Epithelial cell of proximal tubule (primary cell): ENCODE data around the gene ADSS1. TPM values are rescaled to one million over a fixed set of nuclear protein-coding genes. Genes with fewer than 3 reads are reported as not detected.
"Not testable (repeated sequence)": the region's sequence is repeated elsewhere in the genome, so short reads cannot be mapped to it uniquely, and the experiment has no call there.

Source experiments
- DNase-seq: peaks from one replicate; pipeline ENCODE4 v3.0.0-alpha.2; 2011; ENCODE audit warnings: low read depth
- H3K4me3 ChIP-seq: 2 replicates; pipeline ENCODE4 v1.5.1; 2011; ENCODE audit warnings: low read depth, mild to moderate bottlenecking, low read length
- CTCF ChIP-seq: conservative IDR thresholded peaks from 2 replicates; pipeline ENCODE4 v1.5.1; 2012; ENCODE audit warnings: low read depth, mild to moderate bottlenecking, low read length
- total RNA-seq: library from RNA; depleted of rRNA; stranded (reverse); fragments of >200 nt; gene quantifications from 2 replicates; pipeline ENCODE4 v1.2.3, GENCODE V29; 2015

Gene ADSS1
- total RNA-seq, 1 donor from 2014 or later = 2.3 TPM

DNA sequence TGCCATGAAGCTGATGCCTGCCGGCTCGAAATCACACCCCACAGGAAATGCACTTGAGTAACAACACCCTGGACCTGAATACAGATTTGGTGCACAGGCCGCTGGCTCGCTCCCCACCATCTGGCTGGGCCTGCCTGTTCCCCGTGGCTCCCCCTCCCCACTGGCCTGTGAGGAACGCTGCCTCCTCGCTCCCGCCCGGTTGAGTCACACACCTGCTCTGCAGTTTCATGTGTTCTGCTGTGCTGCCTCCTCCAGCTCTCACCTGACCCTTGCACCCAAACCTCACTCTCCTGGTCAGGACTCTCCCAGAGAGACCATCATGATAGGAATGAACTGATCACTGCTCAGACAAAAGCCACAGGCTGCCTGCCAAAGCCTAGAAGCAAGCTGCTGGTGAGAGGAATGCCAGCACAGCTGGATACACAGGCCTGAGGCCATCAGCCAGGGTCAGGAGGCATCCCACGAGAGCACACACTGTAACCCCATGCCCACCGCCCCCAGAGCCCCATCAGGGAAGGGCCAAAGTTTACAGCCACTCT, 25.2 kb downstream of the ADSS1 start:
- no peak for DNase-seq
- TF ChIP-seq CTCF = no peak
- no peak overlapping the region for H3K4me3 ChIP-seq

- no peak for DNase-seq
- H3K4me3 ChIP-seq = no peak overlapping the region
- TF ChIP-seq CTCF = no peak
Measured at GRCh38 chr14:104750056-104750752, 26.2 kb downstream of the ADSS1 start.

GRCh38 chr14:104750753-104751057, 26.7 kb downstream of the ADSS1 start:
- not testable (repeated sequence) for DNase-seq, H3K4me3 ChIP-seq

DNA sequence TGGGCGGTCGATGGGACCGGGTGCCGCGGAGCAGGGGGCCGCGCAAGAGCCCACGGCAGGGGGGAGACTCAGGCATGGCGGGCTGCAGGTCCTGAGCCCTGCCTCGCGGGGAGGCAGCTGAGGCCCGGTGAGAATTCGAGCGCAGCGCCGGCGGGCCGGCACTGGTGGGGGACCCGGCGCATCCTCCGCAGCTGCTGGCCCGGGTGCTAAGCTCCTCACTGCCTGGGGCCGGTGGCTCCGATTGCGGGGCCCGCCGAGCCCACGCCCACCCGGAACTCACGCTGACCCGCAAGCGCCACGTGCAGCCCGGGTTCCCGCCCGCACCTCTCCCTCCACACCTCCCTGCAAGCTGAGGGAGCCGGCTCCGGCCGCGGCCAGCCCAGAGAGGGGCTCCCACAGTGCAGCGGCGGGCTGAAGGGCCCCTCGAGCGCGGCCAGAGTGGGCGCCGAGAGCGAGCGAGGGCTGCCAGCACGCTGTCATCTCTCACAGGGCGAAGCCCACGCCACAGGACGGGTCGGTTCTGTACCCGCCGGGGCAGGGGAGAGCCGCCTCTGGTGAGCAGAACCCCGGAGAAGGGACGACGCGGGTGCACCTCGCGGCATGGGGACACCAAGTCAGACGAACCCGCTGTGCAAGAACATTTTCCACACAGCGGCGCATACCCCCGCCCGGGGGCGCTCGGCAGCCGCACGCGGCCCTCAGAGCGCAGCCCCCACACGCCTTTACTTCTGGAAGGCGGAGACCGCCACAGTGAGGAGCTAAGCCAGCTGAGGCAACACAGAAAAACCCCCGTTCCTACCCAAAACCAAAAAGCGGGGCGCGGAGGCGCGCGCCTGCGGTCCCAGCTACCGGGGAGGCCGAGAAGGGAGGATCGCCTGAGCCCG, 27.8 kb downstream of the ADSS1 start:
- peak overlapping the region; percentile 97 for H3K4me3 ChIP-seq
- no peak for DNase-seq
- TF ChIP-seq CTCF = no peak

- no peak for TF ChIP-seq CTCF
- H3K4me3 ChIP-seq = peak overlapping the region; percentile 97
- DNase-seq = no peak
Measured at GRCh38 chr14:104752423-104752734, 28.4 kb downstream of the ADSS1 start.

DNA sequence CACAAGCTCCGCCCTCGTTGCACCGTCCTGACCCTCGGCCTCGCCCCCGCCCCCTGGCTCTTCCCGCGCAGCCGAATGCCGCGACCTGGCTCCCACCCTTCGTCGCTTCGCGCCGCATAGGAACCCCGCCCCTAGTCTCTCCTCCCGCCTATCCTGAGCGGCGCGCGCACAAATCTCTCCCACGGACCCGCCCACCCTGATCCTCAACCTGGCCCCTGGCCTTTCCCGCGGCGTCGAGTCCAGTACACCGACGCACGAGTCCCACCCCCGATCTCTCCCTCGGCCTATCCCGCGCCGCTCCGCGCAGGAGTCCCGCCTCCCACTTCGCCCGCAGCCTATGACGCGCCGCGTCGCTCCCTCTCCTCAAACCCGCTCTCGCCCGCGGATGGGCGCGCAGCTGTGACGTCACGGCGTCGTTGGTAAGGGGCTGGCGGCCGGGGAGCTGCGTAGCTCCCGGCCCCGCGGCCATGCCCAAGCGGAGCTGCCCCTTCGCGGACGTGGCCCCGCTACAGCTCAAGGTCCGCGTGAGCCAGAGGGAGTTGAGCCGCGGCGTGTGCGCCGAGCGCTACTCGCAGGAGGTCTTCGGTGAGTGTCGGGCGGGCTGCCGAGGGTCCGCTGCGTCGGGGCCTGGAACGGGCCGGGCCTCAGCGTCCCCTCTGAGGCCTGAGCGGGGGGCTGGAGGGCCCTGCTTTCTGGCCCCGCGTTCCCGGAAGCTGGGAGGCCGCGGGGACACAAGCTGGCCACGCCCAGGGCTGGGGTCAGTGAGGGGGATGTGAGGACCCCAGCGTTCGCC, 28.9 kb downstream of the ADSS1 start, which contains the start of gene SIVA1:
Gene SIVA1 (plus strand): TSS at position 413 of the 793 bp plus-strand sequence. CDS start 55 bp downstream, at position 468.
- TF ChIP-seq CTCF = no peak
- peak; percentile 72 for DNase-seq
- peak within 1 kb of the TSS; percentile 97 for H3K4me3 ChIP-seq
